ENCODE data around the gene ARHGEF4.

Gene ARHGEF4

DNA sequence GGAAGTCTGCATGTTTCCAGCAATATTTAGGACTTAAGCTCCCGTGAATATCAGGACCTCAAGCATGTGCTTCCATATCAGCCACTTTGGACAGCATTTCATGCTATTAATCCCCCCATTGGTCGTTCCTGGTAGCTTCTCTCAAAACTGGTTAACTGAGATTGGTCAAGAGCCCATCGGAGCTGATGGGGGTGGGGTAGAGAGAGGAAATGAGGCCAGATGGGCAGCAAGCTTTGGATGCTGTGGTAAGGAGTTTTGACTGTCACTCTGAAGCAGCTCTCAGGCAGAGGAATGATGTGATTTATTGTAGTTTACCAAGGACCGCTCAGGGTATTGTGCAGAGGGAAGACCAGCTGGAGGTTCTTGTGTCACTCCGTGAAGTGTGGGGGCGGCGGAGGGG lies 174.8 kb downstream of the ARHGEF4 start:
- DNase-seq (ENCODE audit: low read depth) = no peak

DNA sequence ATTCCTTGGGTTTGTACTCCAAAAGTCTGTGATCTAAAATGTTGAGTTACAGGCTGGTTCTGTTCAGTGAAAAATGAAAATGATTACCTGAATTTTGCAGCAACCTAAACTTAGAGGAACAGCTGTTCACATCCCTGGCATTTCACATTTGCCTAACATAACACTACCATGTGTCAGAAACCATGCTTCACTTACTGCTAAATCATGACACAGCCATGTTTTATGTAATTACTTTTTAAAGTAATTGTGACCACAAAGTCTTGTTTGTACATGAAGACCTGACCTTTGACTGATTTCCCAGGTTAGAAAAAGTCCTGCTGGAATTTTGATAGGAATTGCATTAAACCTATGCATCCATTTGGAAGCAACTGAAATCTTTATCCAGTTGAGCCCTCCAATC lies 177.4 kb downstream of the ARHGEF4 start:
- DNase-seq (ENCODE audit: low read depth) = no peak

DNA sequence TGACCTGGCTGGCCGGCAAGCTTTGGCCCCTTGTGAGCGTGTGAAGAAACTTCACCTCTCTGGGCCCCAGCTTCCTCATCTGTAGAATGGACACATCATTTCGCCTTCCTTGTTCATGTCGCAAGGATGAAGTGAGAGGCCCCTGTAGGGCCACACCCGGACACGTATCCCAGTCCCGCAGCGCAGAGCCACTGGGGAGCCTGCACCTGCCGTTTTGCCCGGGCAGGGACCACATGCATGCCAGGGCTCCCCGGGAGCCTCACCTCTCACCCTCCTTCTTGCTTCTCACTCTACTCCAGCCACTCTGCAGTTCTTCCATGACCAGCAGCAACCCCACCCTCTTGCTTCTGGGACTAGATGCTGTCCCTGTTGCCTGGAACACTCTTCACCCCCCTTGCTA lies 179.1 kb downstream of the ARHGEF4 start:
- DNase-seq (ENCODE audit: low read depth) = no peak

- no peak for DNase-seq (ENCODE audit: low read depth)
Observed at GRCh38 chr2:131016826-131017741, 180.4 kb downstream of the ARHGEF4 start.

DNA sequence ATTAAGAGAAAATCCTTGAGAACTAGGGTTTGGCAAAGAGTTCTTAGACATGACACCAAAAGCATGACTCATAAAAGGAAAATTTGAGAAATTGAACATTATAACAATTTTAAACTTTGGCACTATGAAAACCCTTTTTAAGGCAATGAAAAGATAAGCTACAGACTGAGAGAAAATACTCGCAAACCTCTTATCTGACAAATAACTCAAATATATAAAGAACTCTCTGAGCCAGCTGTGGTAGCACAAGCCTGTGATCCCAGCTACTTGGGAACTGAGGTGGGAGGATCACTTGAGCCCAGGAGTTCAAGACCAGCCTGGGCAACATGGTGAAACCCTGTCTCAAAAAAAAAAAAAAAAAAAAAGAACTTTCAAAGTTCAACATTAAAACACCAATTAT lies 186.0 kb downstream of the ARHGEF4 start:
- no peak for DNase-seq (ENCODE audit: low read depth)

DNA sequence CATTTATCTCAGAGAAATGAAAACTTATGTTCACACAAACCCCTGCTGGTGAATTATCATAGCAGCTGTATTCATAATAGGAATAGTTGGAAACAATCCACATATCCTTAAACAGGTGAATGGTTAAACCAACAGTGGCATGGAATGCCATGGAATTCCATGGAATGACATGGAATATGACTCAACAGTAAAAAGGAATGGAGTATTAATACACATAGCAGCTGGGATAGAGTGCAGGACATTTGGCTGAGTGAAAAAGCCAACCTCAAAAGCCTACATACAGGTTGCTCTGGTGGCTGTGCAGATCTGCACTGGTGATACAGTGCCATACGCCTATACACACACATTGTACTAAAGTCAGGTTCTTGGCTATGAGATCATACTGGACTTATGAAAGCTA lies 187.0 kb downstream of the ARHGEF4 start:
- DNase-seq (ENCODE audit: low read depth) = no peak

GRCh38 chr2:131026919-131027318 lies 190.2 kb downstream of the ARHGEF4 start:
- DNase-seq (ENCODE audit: low read depth) = no peak

GRCh38 chr2:131027566-131028528 lies 191.1 kb downstream of the ARHGEF4 start:
- DNase-seq (ENCODE audit: low read depth) = no peak

GRCh38 chr2:131029812-131030211 lies 193.1 kb downstream of the ARHGEF4 start:
- no peak for DNase-seq (ENCODE audit: low read depth)

GRCh38 chr2:131030478-131030971 lies 193.8 kb downstream of the ARHGEF4 start:
- no peak for DNase-seq (ENCODE audit: low read depth)

- DNase-seq (ENCODE audit: low read depth) = no peak
Observed at GRCh38 chr2:131031431-131031841, 194.7 kb downstream of the ARHGEF4 start.

GRCh38 chr2:131031875-131032274 lies 195.2 kb downstream of the ARHGEF4 start:
- DNase-seq (ENCODE audit: low read depth) = no peak

- no peak for DNase-seq (ENCODE audit: low read depth)
Observed at GRCh38 chr2:131032393-131032836, 195.7 kb downstream of the ARHGEF4 start.

GRCh38 chr2:131033786-131034121 lies 197.0 kb downstream of the ARHGEF4 start:
- DNase-seq (ENCODE audit: low read depth) = no peak

DNA sequence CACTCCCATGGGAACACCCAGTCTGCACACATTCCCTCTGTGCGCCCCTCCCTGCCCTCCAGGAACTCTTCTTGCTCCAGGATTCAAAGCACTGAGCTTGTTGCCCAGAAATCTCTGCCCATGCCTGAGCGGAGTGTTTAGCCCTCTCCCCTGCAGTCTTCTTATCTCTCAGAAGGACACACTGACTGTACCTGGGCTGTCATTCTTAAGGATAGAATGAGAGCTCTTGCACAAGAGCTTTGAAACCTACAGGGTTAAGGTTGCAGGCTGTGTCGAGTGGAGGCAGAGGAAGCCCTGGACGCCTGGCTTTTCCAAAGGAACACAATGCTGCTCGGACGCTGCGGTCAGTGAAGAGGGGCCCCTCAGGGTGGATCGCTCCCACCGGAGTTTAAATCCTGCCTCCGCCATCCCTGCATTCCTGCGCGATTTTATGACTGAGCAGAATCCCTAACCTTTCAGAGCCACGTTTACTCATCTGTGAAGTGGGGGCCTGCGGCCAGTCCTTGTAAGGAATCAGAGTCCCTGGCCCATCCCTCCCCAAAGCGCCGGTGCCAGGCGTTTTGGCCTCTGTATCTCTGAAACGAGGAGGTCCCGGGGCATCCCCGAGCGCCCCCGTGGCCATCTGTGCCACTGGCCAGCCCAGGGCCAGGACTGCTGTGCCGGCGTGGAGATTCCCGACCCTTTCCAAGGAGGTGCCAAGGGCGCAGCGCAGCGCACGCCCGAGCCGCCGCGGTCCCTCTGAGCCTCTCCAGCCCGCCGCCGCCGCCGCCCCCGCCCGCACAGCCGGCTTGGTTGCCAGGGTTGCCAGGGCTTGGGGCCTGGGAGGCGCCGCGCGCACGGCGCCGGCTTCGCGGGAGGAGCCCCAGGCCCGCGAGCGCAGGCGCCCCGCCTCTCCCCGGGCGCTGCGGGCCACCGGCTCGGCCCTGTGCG lies 197.7 kb downstream of the ARHGEF4 start:
- no peak for DNase-seq (ENCODE audit: low read depth)

DNA sequence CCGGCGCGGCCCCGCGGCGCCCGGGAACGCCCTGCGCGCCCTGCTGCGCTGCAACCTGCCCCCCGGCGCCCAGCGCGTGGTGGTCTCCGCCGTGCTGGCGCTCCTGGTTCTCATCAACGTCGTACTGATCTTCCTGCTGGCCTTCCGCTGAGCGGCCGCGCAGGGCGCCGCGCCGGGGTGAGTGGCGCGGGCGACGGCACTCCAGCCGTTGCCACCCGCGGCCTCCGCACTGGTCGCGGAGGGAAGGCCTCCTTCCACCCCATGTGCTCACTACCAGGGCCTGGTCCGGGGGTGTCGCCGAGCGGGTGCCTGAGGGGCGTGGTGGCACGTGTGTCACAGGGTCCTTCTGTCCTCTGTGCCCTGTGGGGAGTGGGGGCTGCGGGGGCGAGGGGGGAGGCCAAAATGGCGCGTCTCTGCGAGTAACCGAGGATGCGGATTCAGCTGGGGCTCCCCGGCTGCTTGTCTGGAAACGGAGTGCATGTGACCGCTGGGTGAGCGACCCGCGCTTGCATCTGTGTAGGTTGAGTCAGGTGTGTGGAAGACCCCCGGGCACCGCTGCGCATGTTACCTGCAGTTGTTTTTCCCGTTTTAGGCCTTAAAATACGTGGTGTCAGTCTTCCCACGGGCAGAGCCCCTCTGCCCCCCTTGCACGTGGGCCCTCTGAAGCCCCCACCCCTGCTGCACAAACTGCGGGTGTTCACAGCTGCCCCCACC lies 198.6 kb downstream of the ARHGEF4 start:
- no peak for DNase-seq (ENCODE audit: low read depth)

DNA sequence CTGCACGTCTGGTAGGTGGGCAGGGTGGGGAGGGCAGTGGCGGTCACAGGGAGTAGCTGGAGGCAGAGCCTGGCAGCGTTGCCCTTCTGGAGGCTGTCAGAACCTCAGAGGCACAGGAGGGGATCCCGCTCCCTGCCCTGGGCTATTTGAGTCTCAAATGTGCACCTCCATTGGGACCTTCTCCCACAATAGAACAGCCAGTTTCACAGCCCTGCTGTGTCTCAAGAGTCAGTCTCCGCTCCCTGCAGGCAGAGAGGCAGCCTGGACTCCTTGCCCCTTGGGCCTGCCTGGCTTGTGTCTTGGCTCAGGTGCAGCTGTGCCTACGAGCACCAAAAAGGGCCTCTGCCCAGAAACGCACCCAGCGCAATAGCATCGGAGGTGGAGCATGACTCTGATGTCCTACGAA lies 199.1 kb downstream of the ARHGEF4 start:
- DNase-seq (ENCODE audit: low read depth) = no peak

GRCh38 chr2:131036269-131036668 lies 199.6 kb downstream of the ARHGEF4 start:
- DNase-seq (ENCODE audit: low read depth) = no peak

DNA sequence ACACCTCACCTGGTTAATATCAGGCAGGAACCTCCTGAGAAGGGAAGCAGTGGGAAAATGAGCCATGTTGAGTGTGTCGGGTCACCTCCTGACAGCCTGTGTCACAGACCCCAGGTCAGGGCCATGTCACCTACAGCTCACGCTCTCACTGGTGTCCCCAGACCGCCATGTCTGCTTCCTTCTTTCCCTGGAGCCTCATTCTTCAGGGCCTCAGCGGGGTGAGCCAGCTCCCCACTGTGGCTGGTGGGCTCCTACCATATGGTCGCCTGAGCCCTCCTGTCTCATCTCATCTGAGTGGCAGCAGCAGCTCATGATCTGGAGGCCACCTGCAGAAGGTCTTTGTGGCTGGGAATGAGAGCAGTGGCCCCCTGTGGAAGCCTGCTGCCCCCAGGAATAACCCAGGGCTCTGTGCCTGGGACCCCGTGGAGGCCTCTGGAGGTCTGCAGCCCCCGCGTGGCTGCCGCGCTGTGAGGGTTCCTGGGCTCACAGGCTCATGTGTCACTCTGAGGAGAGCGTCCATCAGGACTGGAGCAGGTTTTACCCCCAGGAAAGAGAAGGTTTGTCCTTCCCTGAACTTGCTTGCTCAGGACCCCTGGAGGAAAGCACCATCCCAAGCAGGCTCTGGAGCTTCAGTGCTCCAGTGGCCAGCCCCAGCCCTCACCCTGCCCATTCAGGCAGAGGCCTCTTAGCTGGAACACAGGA lies 200.1 kb downstream of the ARHGEF4 start:
- DNase-seq (ENCODE audit: low read depth) = no peak
